CD4-positive, alpha-beta T cell (primary cell): ENCODE results near the gene CYB5D1. TPM values are rescaled to one million over a fixed set of nuclear protein-coding genes. Genes with fewer than 3 reads are reported as not detected.
A peak's percentile ranks its signal among the peaks of the same experiment; 100 is the strongest.

Experiments used
- ATAC-seq: fragments of 200-7000 bp; cut with Tn5 transposase; one replicate; pipeline ENCODE4 v1.10.0; 2022; ENCODE audit warnings: mild to moderate bottlenecking; ENCODE audit not compliant: poor library complexity
- CTCF ChIA-PET: fragments of 350-600 bp; sonication (Branson Sonifier 250); formaldehyde crosslinking; loops from one replicate; lab custom pipeline; 2021; ENCODE audit warnings: antibody characterized with exemption, inconsistent platforms; lab: Charles Lee
- POLR2A ChIA-PET: fragments of 350-600 bp; sonication (Branson Sonifier 250); formaldehyde crosslinking; loops from one replicate; lab custom pipeline; 2021; ENCODE audit warnings: antibody characterized with exemption, inconsistent platforms; lab: Charles Lee
- DNase-seq, 14 experiments: peaks; one replicate each; pipeline ENCODE4 v3.0.0-alpha.2; 2013 to 2020; ENCODE audit warnings: mixed read lengths in 2 of 14
- H3K27ac ChIP-seq, 2 donors: one replicate each; pipeline versions ENCODE4 v1.5.1 to v1.7.0; 2013; ENCODE audit warnings: low read length in 2 of 2, low read depth in 1 of 2, mild to moderate bottlenecking in 1 of 2
- H3K27me3 ChIP-seq, 2 experiments: 1 replicate in 1 of 2; 2 replicates in 1 of 2; pipeline versions ENCODE4 v1.6.1 to v1.7.0; 2013; ENCODE audit warnings: low read length in 2 of 2, control low read depth in 1 of 2, mild to moderate bottlenecking in 1 of 2, moderate library complexity in 1 of 2; ENCODE audit not compliant: insufficient read depth in 2 of 2, control insufficient read depth in 1 of 2
- H3K36me3 ChIP-seq: one replicate; pipeline ENCODE4 v1.6.1; 2013; ENCODE audit warnings: low read length, control low read depth; ENCODE audit not compliant: insufficient read depth
- H3K4me1 ChIP-seq: one replicate; pipeline ENCODE4 v1.6.1; 2013; ENCODE audit warnings: low read length, control low read depth; ENCODE audit not compliant: insufficient read depth
- H3K4me3 ChIP-seq: one replicate; pipeline ENCODE4 v1.5.1; 2013; ENCODE audit warnings: mild to moderate bottlenecking, low read length, moderate library complexity
- H3K9me3 ChIP-seq, 2 experiments: 1 replicate in 1 of 2; 2 replicates in 1 of 2; pipeline versions ENCODE4 v1.6.1 to v1.7.0; 2013; ENCODE audit warnings: low read length in 2 of 2, mild to moderate bottlenecking in 2 of 2, control low read depth in 1 of 2, moderate library complexity in 1 of 2; ENCODE audit not compliant: control insufficient read depth in 1 of 2, insufficient read depth in 1 of 2
- H3K27ac Mint-ChIP-seq: one replicate; pipeline ENCODE4 v1.8.0; 2020; ENCODE audit warnings: mixed read lengths
- H3K27me3 Mint-ChIP-seq: one replicate; pipeline ENCODE4 v1.8.0; 2021; ENCODE audit warnings: mixed read lengths
- H3K36me3 Mint-ChIP-seq: one replicate; pipeline ENCODE4 v1.8.0; 2021; ENCODE audit warnings: low read depth, mixed read lengths
- H3K4me1 Mint-ChIP-seq: one replicate; pipeline ENCODE4 v1.8.0; 2021; ENCODE audit warnings: low read depth, mixed read lengths
- H3K4me3 Mint-ChIP-seq: one replicate; pipeline ENCODE4 v1.8.0; 2020; ENCODE audit warnings: mild to moderate bottlenecking, mixed read lengths
- H3K9me3 Mint-ChIP-seq: one replicate; pipeline ENCODE4 v1.8.0; 2020; ENCODE audit warnings: mixed read lengths
- CTCF ChIP-seq: fragments of 200-600 bp; IDR thresholded peaks from one replicate; pipeline ENCODE4 v1.8.0; 2022; ENCODE audit warnings: antibody characterized with exemption, mild to moderate bottlenecking
- intact Hi-C, 2 experiments: fragments of 100-400 bp; cut with DNase I in 1 of 2; cut with micrococcal nuclease in 1 of 2; formaldehyde crosslinking; loops; one replicate each; pipeline versions ENCODE4 v1.15.1 to v1.9.0; 2023 to 2025; cut with DNase I, micrococcal nuclease
- total RNA-seq, 174 experiments: library from RNA in 2 of 174; stranded (reverse) in 2 of 174; gene quantifications; one replicate each; pipeline ENCODE4 v1.2.3 and lab custom pipeline; 2021 to 2026

The CYB5D1 gene
- total RNA-seq, 2 experiments from 2014 or later = 8.7 TPM

- Histone ChIP-seq H3K4me1 (peaks cover 92% of the 10 kb centered on the region), H3K36me3 (peaks cover 14% of the 10 kb centered on the region), H3K9me3 (no peaks in the 10 kb centered on the region), H3K27ac (peak overlapping the region; percentile 100), H3K4me3 (no peak overlapping the region), H3K27me3 (no peaks in the 10 kb centered on the region)
- ATAC-seq (no peak), DNase-seq (no peak)
- intact Hi-C loops = loop anchor here (5.0 to 10.0 kb wide), 4 partner anchors 153 to 606 kb away; partner anchors contain the start of genes DVL2 (in 2 of the 2), PHF23 (in 2 of the 2), POLR2A (in 1 of the 2) and SLC35G6 (in 1 of the 2)
- Mint-ChIP-seq H3K4me1 (peaks cover 63% of the 10 kb centered on the region), H3K4me3 (peak overlapping the region; percentile 85), H3K27ac (peak overlapping the region; percentile 90), H3K27me3 (peaks cover 10% of the 10 kb centered on the region), H3K9me3 (no peaks in the 10 kb centered on the region), H3K36me3 (peaks cover 49% of the 10 kb centered on the region)
- TF ChIP-seq CTCF = no peak
- ChIA-PET CTCF (interaction anchor here (0.9 to 1.9 kb wide), 3 partner anchors 17 to 148 kb away, joined by 4 to 5 read pairs (median 4); partner anchors contain the start of gene NAA38), POLR2A (interaction anchor here (10.1 kb wide), 1 partner anchor 16 kb away, joined by 79 read pairs; the partner anchor contains the start of genes CYB5D1 and NAA38)
Observed at GRCh38 chr17:7840441-7840840, 17.4 kb upstream of the CYB5D1 start.

- H3K27ac Mint-ChIP-seq = peak overlapping the region; percentile 90
- CTCF ChIA-PET = interaction anchor here (0.8 to 1.9 kb wide), 6 partner anchors 16 to 220 kb away, joined by 3 to 5 read pairs (median 4); partner anchors contain the start of gene NAA38
- peaks cover 18% of the 10 kb centered on the region for H3K36me3 ChIP-seq
- no peaks in the 10 kb centered on the region for H3K9me3 Mint-ChIP-seq
- peaks cover 10% of the 10 kb centered on the region for H3K27me3 Mint-ChIP-seq
- no peak for TF ChIP-seq CTCF
- ATAC-seq (no peak), DNase-seq (no peak)
- no peaks in the 10 kb centered on the region for H3K27me3 ChIP-seq
- H3K4me1 ChIP-seq = peaks cover 93% of the 10 kb centered on the region
- intact Hi-C loops = loop anchor here (5.0 to 10.0 kb wide), 4 partner anchors 154 to 606 kb away; partner anchors contain the start of genes DVL2 (in 2 of the 2), PHF23 (in 2 of the 2), POLR2A (in 1 of the 2) and SLC35G6 (in 1 of the 2)
- H3K36me3 Mint-ChIP-seq = peaks cover 53% of the 10 kb centered on the region
- H3K27ac ChIP-seq = peak overlapping the region; percentile 100
- H3K4me3 ChIP-seq = peak overlapping the region; percentile 84
- H3K9me3 ChIP-seq = no peaks in the 10 kb centered on the region
- peak overlapping the region; percentile 85 for H3K4me3 Mint-ChIP-seq
- H3K4me1 Mint-ChIP-seq = peaks cover 63% of the 10 kb centered on the region
- POLR2A ChIA-PET = interaction anchor here (10.1 kb wide), 1 partner anchor 16 kb away, joined by 79 read pairs; the partner anchor contains the start of genes CYB5D1 and NAA38
Observed at GRCh38 chr17:7840875-7841274, 16.9 kb upstream of the CYB5D1 start.

DNA sequence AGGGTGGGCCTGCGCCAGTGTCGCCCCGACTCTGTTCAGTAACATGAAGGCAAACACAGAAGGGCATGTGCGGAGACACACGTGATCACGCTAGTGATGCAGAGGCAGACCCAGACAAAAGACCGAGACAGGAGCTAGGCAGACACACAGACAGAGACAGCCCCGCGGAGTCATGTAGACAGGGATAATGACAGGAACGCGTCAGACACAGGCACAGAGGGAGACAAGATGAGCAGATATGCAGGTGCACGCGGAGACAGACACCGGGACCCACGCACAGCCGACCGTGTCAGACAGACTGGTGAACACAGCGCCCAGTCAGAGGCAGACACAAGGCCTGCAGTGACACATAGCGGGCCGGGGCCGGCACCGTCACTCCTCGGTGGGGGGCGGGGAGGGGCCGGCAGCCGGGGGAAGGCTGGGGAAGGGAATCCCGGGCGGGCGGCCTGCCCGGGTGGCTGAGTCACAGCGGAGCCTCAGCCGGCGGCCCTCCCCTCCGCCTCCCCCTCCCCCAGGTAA, 16.3 kb upstream of the CYB5D1 start:
- no peaks in the 10 kb centered on the region for H3K9me3 ChIP-seq
- peaks cover 87% of the 10 kb centered on the region for H3K4me1 ChIP-seq
- H3K27ac Mint-ChIP-seq = peak overlapping the region; percentile 90
- TF ChIP-seq CTCF = peak; percentile 26
- peaks cover 24% of the 10 kb centered on the region for H3K36me3 ChIP-seq
- no peaks in the 10 kb centered on the region for H3K27me3 ChIP-seq
- H3K36me3 Mint-ChIP-seq = peaks cover 59% of the 10 kb centered on the region
- peaks cover 62% of the 10 kb centered on the region for H3K4me1 Mint-ChIP-seq
- peaks cover 10% of the 10 kb centered on the region for H3K27me3 Mint-ChIP-seq
- DNase-seq (peak; percentile 83 to 98 (median 93)), ATAC-seq (peak; percentile 57)
- ChIA-PET POLR2A (interaction anchor here (0.6 to 10.1 kb wide), 5 partner anchors 10 to 154 kb away, joined by 3 to 79 read pairs (median 6); partner anchors contain the start of genes CYB5D1, NAA38, RNF227 and TP53), CTCF (interaction anchor here (0.6 to 1.9 kb wide), 7 partner anchors 16 to 219 kb away, joined by 3 to 5 read pairs (median 4); partner anchors contain the start of gene NAA38)
- peak overlapping the region; percentile 100 for H3K27ac ChIP-seq
- peak overlapping the region; percentile 84 for H3K4me3 ChIP-seq
- no peaks in the 10 kb centered on the region for H3K9me3 Mint-ChIP-seq
- intact Hi-C loops = loop anchor here (5.0 to 10.0 kb wide), 4 partner anchors 154 to 607 kb away; partner anchors contain the start of genes DVL2 (in 2 of the 2), PHF23 (in 2 of the 2), POLR2A (in 1 of the 2) and SLC35G6 (in 1 of the 2)
- H3K4me3 Mint-ChIP-seq = peak overlapping the region; percentile 92
